H1 (cell line): ENCODE results near the gene LIMA1. TPM values are rescaled to one million over a fixed set of nuclear protein-coding genes. Genes with fewer than 3 reads are reported as not detected.

Source experiments
- BRCA1 ChIP-seq: IDR thresholded peaks from 2 replicates; pipeline ENCODE4 v1.6.1; 2012; ENCODE audit warnings: low read depth, low read length, improper control_type of control experiment
- CHD7 ChIP-seq: fragments of 300-600 bp; sonication (generic); IDR thresholded peaks from 2 replicates; pipeline ENCODE4 v1.7.1; 2012; ENCODE audit warnings: low read length, moderate library complexity, mild to moderate bottlenecking, inconsistent platforms; ENCODE audit not compliant: insufficient replicate concordance
- HDAC2 ChIP-seq, 2 experiments: fragments of 300-600 bp in 1 of 2; sonication (generic) in 1 of 2; IDR thresholded peaks; 2 replicates each; pipeline ENCODE4 v1.6.1; 2011 to 2012; ENCODE audit warnings: low read depth in 2 of 2, low read length in 2 of 2, mild to moderate bottlenecking in 2 of 2, moderate library complexity in 2 of 2, borderline replicate concordance in 1 of 2, inconsistent platforms in 1 of 2
- KDM5A ChIP-seq: fragments of 200-600 bp; IDR thresholded peaks from 2 replicates; pipeline ENCODE4 v1.7.1; 2012; ENCODE audit warnings: mild to moderate bottlenecking, low read length, inconsistent platforms, mixed read lengths
- POU5F1 ChIP-seq: IDR thresholded peaks from 2 replicates; pipeline ENCODE4 v1.6.1; 2011; ENCODE audit warnings: low read depth, mild to moderate bottlenecking, low read length, moderate library complexity
- SIRT6 ChIP-seq: IDR thresholded peaks from one replicate; pipeline ENCODE4 v1.7.1; 2012; ENCODE audit warnings: low read length, inconsistent platforms
- SP1 ChIP-seq: IDR thresholded peaks from 2 replicates; pipeline ENCODE4 v1.6.1; 2011; ENCODE audit warnings: low read depth, low read length
- TBP ChIP-seq: IDR thresholded peaks from 2 replicates; pipeline ENCODE4 v1.6.1; 2011; ENCODE audit warnings: low read depth, low read length, improper control_type of control experiment
- polyA plus RNA-seq, 7 experiments: library from polyadenylated mRNA; depleted of rRNA in 3 of 7; stranded (reverse) in 5 of 7; unstranded in 2 of 7; fragments of >200 nt in 5 of 7; fragments of 200-250 nt in 2 of 7; gene quantifications; 1 replicate in 5 of 7; 2 replicates in 1 of 7; 4 replicates in 1 of 7; pipeline versions ENCODE4 v1.2.1 to v1.2.3, GENCODE V29; 2011 to 2013; ENCODE audit warnings: missing spikeins in 2 of 7, mixed read lengths in 2 of 7
- total RNA-seq: library from RNA; stranded (reverse); fragmentation: NEBNext Ultra II Directional; extraction: Animal tissue kit (Norgen Biotek cat#: 25700); gene quantifications from 2 replicates; pipeline ENCODE4 v1.2.1, GENCODE V29; 2021

The LIMA1 gene
- total and polyA plus RNA-seq, 2 of the 8 experiments (the other 6 are each of a cell fraction or from before 2014, with no cell fraction given) = 12.7 to 47.6 TPM

GRCh38 chr12:50156641-50157040 is 126.7 kb downstream of the LIMA1 start (continued):
- no peak for TF ChIP-seq CHD7
- no peak for TF ChIP-seq TBP
- TF ChIP-seq POU5F1 = no peak
- no peak for TF ChIP-seq SIRT6
- no peak for TF ChIP-seq BRCA1
- TF ChIP-seq KDM5A = no peak
- TF ChIP-seq SP1 = no peak
- TF ChIP-seq HDAC2 (IDR thresholded peaks at IDR 0.05; ENCODE audit: borderline replicate concordance in 1 of 2, low read depth in 2 of 2, low read length in 2 of 2) = no peak
